Measurements from ENCODE around the gene CDC27.

Gene CDC27

GRCh38 chr17:47165137-47165536 lies 24.0 kb downstream of the CDC27 start:
- no peak overlapping the region for H3K4me2 ChIP-seq (ENCODE audit: low read length)

GRCh38 chr17:47164263-47164662 lies 24.8 kb downstream of the CDC27 start:
- Histone ChIP-seq H3K4me3 (ENCODE audit: low read length) (no peak overlapping the region), H3K9me2 (replicated peaks; ENCODE audit: control insufficient read depth, low read length) (no peaks in the 10 kb centered on the region), H3K79me2 (ENCODE audit: control insufficient read depth, low read length) (peaks cover 37% of the 10 kb centered on the region), H3F3A (ENCODE audit: control insufficient read depth, insufficient read depth) (peaks cover 17% of the 10 kb centered on the region), H3K9me3 (ENCODE audit: control insufficient read depth, insufficient read depth, low read length) (no peaks in the 10 kb centered on the region), H4K20me1 (ENCODE audit: control insufficient read depth, insufficient read depth, low read depth, low read length) (no peaks in the 10 kb centered on the region), H3K4me1 (ENCODE audit: control insufficient read depth, low read length) (peaks cover 20% of the 10 kb centered on the region), H3K4me2 (ENCODE audit: low read length) (no peak overlapping the region), H3K27me3 (ENCODE audit: control insufficient read depth, low read length) (no peaks in the 10 kb centered on the region), H3K36me3 (ENCODE audit: control insufficient read depth, low read length) (peaks cover 90% of the 10 kb centered on the region), H3K27ac (ENCODE audit: low read depth, low read length) (no peak overlapping the region)
- no peak for TF ChIP-seq CTCF (IDR thresholded peaks at IDR 0.05; ENCODE audit: low read depth, low read length, poor library complexity, severe bottlenecking)
- TF ChIP-seq EZH2phosphoT487 (IDR thresholded peaks at IDR 0.05; ENCODE audit: borderline replicate concordance, low read length), result no peak

More at GRCh38 chr17:47165137-47165536, 24.0 kb downstream of the CDC27 start:
- Histone ChIP-seq H3K36me3 (ENCODE audit: control insufficient read depth, low read length) (peaks cover 89% of the 10 kb centered on the region), H3K27me3 (ENCODE audit: control insufficient read depth, low read length) (no peaks in the 10 kb centered on the region), H3K9me2 (replicated peaks; ENCODE audit: control insufficient read depth, low read length) (no peaks in the 10 kb centered on the region), H3K4me3 (ENCODE audit: low read length) (no peak overlapping the region), H3F3A (ENCODE audit: control insufficient read depth, insufficient read depth) (peaks cover 17% of the 10 kb centered on the region), H3K27ac (ENCODE audit: low read depth, low read length) (no peak overlapping the region), H3K4me1 (ENCODE audit: control insufficient read depth, low read length) (peaks cover 21% of the 10 kb centered on the region), H4K20me1 (ENCODE audit: control insufficient read depth, insufficient read depth, low read depth, low read length) (no peaks in the 10 kb centered on the region), H3K79me2 (ENCODE audit: control insufficient read depth, low read length) (peaks cover 39% of the 10 kb centered on the region), H3K9me3 (ENCODE audit: control insufficient read depth, insufficient read depth, low read length) (no peaks in the 10 kb centered on the region)
- no peak for TF ChIP-seq CTCF (IDR thresholded peaks at IDR 0.05; ENCODE audit: low read depth, low read length, poor library complexity, severe bottlenecking)
- TF ChIP-seq EZH2phosphoT487 (IDR thresholded peaks at IDR 0.05; ENCODE audit: borderline replicate concordance, low read length), result no peak

DNA sequence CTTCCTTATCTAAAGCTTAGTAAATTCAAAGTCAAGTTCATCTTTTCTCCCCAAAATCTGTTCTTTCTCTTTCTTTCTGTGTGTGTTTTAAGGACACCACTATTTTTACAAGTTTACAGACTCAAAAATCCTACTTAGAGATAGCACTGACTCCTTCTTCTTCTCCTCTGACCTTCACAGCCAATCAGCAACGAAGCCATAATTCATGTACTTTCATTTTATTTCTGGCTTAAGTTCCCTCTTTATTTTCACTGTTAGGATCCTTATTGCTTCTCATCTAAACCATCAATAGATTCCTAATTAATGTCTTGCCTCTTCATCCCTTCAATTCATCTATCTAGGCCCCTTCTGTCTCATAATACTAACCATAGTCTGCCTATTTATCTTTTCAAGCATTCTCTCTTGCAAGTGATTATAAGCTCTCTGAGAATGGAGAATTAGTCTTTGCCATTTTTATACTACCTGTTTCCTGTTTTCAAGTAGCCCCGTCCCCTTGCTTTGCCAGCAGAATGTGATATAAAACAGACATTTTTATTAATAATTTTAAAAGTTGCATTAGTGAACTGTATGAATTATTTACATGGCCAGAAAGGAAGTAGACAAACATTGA lies 27.0 kb downstream of the CDC27 start:
- Histone ChIP-seq H3K27me3 (ENCODE audit: control insufficient read depth, low read length) (no peaks in the 10 kb centered on the region), H3K4me3 (ENCODE audit: low read length) (peak overlapping the region; percentile 7; the same call in 1 of the 2 replicates), H3K4me1 (ENCODE audit: control insufficient read depth, low read length) (peaks cover 31% of the 10 kb centered on the region), H3F3A (ENCODE audit: control insufficient read depth, insufficient read depth) (peaks cover 19% of the 10 kb centered on the region), H3K9me2 (replicated peaks; ENCODE audit: control insufficient read depth, low read length) (no peaks in the 10 kb centered on the region), H3K27ac (ENCODE audit: low read depth, low read length) (peak overlapping the region; percentile 13; the same call in 1 of the 2 replicates), H3K36me3 (ENCODE audit: control insufficient read depth, low read length) (peaks cover 90% of the 10 kb centered on the region), H3K9me3 (ENCODE audit: control insufficient read depth, insufficient read depth, low read length) (no peaks in the 10 kb centered on the region), H3K4me2 (ENCODE audit: low read length) (peak overlapping the region; percentile 41), H4K20me1 (ENCODE audit: control insufficient read depth, insufficient read depth, low read depth, low read length) (no peaks in the 10 kb centered on the region), H3K79me2 (ENCODE audit: control insufficient read depth, low read length) (peaks cover 30% of the 10 kb centered on the region)
- TF ChIP-seq EZH2phosphoT487 (IDR thresholded peaks at IDR 0.05; ENCODE audit: borderline replicate concordance, low read length) (no peak), CTCF (IDR thresholded peaks at IDR 0.05; ENCODE audit: low read depth, low read length, poor library complexity, severe bottlenecking) (no peak)
